Fibroblast of villous mesenchyme (primary cell): ENCODE data around the gene CADM1. TPM values are rescaled to one million over a fixed set of nuclear protein-coding genes. Genes with fewer than 3 reads are reported as not detected.
A peak's percentile ranks its signal among the peaks of the same experiment; 100 is the strongest.

Experiments
- DNase-seq: peaks from one replicate; pipeline ENCODE4 v3.0.0-alpha.2; 2010; ENCODE audit warnings: low read depth
- H3K4me3 ChIP-seq: 2 replicates; pipeline ENCODE4 v1.5.1; 2011; ENCODE audit warnings: low read depth, mild to moderate bottlenecking, low read length
- CTCF ChIP-seq: IDR thresholded peaks from 2 replicates; pipeline ENCODE4 v1.5.1; 2012; ENCODE audit warnings: low read depth, mild to moderate bottlenecking, low read length; ENCODE audit not compliant: insufficient read depth
- total RNA-seq: library from RNA; depleted of rRNA; stranded (reverse); fragments of >200 nt; gene quantifications from 2 replicates; pipeline ENCODE4 v1.2.3, GENCODE V29; 2012

CADM1 gene
- total RNA-seq, 1 donor, result 9.1 TPM

GRCh38 chr11:115324581-115325432 is 179.4 kb downstream of the CADM1 start:
- peak; percentile 61 for DNase-seq
- peak; percentile 86 for TF ChIP-seq CTCF
- H3K4me3 ChIP-seq, result no peak overlapping the region

GRCh38 chr11:115322553-115323203 is 181.5 kb downstream of the CADM1 start:
- H3K4me3 ChIP-seq, result no peak overlapping the region
- no peak for TF ChIP-seq CTCF
- DNase-seq, result no peak

- no peak for TF ChIP-seq CTCF
- no peak overlapping the region for H3K4me3 ChIP-seq
- peak; percentile 49 for DNase-seq
Measured at GRCh38 chr11:115321605-115322289, 182.5 kb downstream of the CADM1 start.

- no peak for DNase-seq
- TF ChIP-seq CTCF, result no peak
- H3K4me3 ChIP-seq, result no peak overlapping the region
Measured at GRCh38 chr11:115317277-115318185, 186.7 kb downstream of the CADM1 start.

- DNase-seq, result no peak
- H3K4me3 ChIP-seq, result no peak overlapping the region
- no peak for TF ChIP-seq CTCF
Measured at GRCh38 chr11:115316696-115317095, 187.5 kb downstream of the CADM1 start.

- no peak overlapping the region for H3K4me3 ChIP-seq
- no peak for DNase-seq
- no peak for TF ChIP-seq CTCF
Measured at GRCh38 chr11:115314330-115314920, 189.8 kb downstream of the CADM1 start.
